ENCODE results near the gene FBXO22.

DNA sequence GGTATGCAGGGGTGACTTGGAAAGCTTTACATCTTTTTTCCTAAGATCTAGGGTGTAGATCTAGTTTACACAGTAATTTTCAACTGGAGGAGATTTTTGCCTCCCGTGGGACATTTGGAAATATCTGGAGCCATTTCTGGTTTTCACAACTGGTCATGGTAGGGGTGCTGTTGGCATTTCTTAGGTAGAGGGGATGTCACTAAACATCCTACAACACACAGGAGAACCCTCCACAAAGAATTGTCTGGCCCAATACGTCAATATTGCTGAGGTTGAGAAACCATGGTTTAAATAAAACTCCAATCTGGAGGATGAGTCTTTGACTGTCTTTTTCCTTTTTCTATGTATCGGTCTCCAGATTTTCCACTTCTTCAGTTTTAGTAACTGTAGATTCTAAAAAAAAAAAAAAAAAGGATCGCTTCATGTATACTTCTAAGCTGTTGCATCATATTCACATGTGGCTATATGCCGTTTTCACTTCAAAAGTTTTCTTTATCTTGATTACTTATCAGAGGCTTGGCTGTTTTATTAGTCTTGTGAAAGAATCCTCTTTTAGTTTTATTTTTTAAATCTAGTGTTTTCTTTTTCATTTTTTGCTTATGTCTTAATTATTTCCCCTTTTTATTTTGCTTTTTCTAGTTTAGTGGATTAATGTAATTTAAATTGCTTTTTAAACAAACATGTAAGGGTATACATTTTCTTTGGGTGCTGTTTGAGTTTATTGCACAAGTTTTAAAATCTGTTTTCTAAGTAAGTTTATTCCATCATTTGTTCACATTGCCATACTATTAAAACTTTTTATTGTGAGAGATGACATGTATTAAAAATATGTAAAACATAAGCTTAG is 39.2 kb upstream of the FBXO22 start:
- TF ChIP-seq FOXM1 (IDR thresholded peaks at IDR 0.05; ENCODE audit: borderline replicate concordance) (no peak), BHLHE40 (IDR thresholded peaks at IDR 0.05; ENCODE audit: borderline replicate concordance) (no peak), L3MBTL2 (conservative IDR thresholded peaks at IDR 0.05) (no peak), ELF4 (IDR thresholded peaks at IDR 0.05) (no peak), SP1 (IDR thresholded peaks at IDR 0.05) (no peak)
